Type B pancreatic cell (in vitro differentiated cells): ENCODE data around the gene DMRTA2. TPM values are rescaled to one million over a fixed set of nuclear protein-coding genes. Genes with fewer than 3 reads are reported as not detected.

ENCODE experiments used
- DNase-seq: peaks from one replicate; pipeline ENCODE4 v3.0.0; 2021; ENCODE audit warnings: mixed read lengths; ENCODE audit not compliant: unreplicated experiment; ENCODE audit errors: extremely low spot score
- H3K27ac Mint-ChIP-seq: 2 replicates; pipeline ENCODE4 v1.8.0; 2021; ENCODE audit warnings: mild to moderate bottlenecking, mixed read lengths
- H3K27me3 Mint-ChIP-seq: 2 replicates; pipeline ENCODE4 v1.8.0; 2021; ENCODE audit warnings: mixed read lengths
- H3K36me3 Mint-ChIP-seq: 2 replicates; pipeline ENCODE4 v1.8.0; 2021; ENCODE audit warnings: mixed read lengths
- H3K4me1 Mint-ChIP-seq: one replicate; pipeline ENCODE4 v1.8.0; 2021; ENCODE audit warnings: mixed read lengths; ENCODE audit not compliant: unreplicated experiment
- H3K4me3 Mint-ChIP-seq: 2 replicates; pipeline ENCODE4 v1.8.0; 2021; ENCODE audit warnings: mild to moderate bottlenecking, mixed read lengths
- H3K9me3 Mint-ChIP-seq: 2 replicates; pipeline ENCODE4 v1.8.0; 2021; ENCODE audit warnings: mixed read lengths
- CTCF ChIP-seq: fragments of 200-600 bp; sonication (generic); conservative IDR thresholded peaks from 2 replicates; pipeline ENCODE4 v1.5.0; 2021; ENCODE audit warnings: antibody characterized with exemption, mild to moderate bottlenecking
- total RNA-seq: library from RNA; stranded (reverse); gene quantifications from 2 replicates; pipeline ENCODE4 v1.2.1, GENCODE V29; 2021; ENCODE audit warnings: low replicate concordance

Gene DMRTA2
- total RNA-seq, 1 donor from 2014 or later = 0.48 TPM

- Mint-ChIP-seq H3K4me3 (peak overlapping the region; percentile 73), H3K27ac (no peak overlapping the region), H3K9me3 (no peaks in the 10 kb centered on the region), H3K36me3 (no peaks in the 10 kb centered on the region), H3K27me3 (peaks cover 88% of the 10 kb centered on the region), H3K4me1 (peaks cover 19% of the 10 kb centered on the region)
- TF ChIP-seq CTCF = no peak
- no peak for DNase-seq
These were observed 6.4 kb downstream of the DMRTA2 start for GRCh38 chr1:50416553-50417453.

GRCh38 chr1:50416150-50416527 lies 7.1 kb downstream of the DMRTA2 start:
- Mint-ChIP-seq H3K9me3 (no peaks in the 10 kb centered on the region), H3K27ac (no peak overlapping the region), H3K36me3 (no peaks in the 10 kb centered on the region), H3K4me1 (peaks cover 19% of the 10 kb centered on the region), H3K27me3 (peaks cover 89% of the 10 kb centered on the region), H3K4me3 (peak overlapping the region; percentile 73)
- DNase-seq = no peak
- TF ChIP-seq CTCF = no peak

- peaks cover 91% of the 10 kb centered on the region for H3K27me3 Mint-ChIP-seq
- no peak overlapping the region for H3K4me3 Mint-ChIP-seq
- no peaks in the 10 kb centered on the region for H3K36me3 Mint-ChIP-seq
- H3K9me3 Mint-ChIP-seq = no peaks in the 10 kb centered on the region
- TF ChIP-seq CTCF = peak; percentile 41
- peak; percentile 66 for DNase-seq
- no peak overlapping the region for H3K27ac Mint-ChIP-seq
- H3K4me1 Mint-ChIP-seq = peaks cover 19% of the 10 kb centered on the region
These were observed 7.8 kb downstream of the DMRTA2 start for GRCh38 chr1:50415235-50416149.

- peaks cover 12% of the 10 kb centered on the region for H3K4me1 Mint-ChIP-seq
- no peak for TF ChIP-seq CTCF
- peaks cover 91% of the 10 kb centered on the region for H3K27me3 Mint-ChIP-seq
- no peak overlapping the region for H3K4me3 Mint-ChIP-seq
- H3K9me3 Mint-ChIP-seq = no peaks in the 10 kb centered on the region
- H3K36me3 Mint-ChIP-seq = no peaks in the 10 kb centered on the region
- DNase-seq = no peak
- H3K27ac Mint-ChIP-seq = no peak overlapping the region
These were observed 8.4 kb downstream of the DMRTA2 start for GRCh38 chr1:50414853-50415234.

- no peak for TF ChIP-seq CTCF
- Mint-ChIP-seq H3K27me3 (peaks cover 94% of the 10 kb centered on the region), H3K9me3 (no peaks in the 10 kb centered on the region), H3K36me3 (no peaks in the 10 kb centered on the region), H3K4me1 (peaks cover 12% of the 10 kb centered on the region), H3K27ac (no peak overlapping the region), H3K4me3 (no peak overlapping the region)
- DNase-seq = no peak
These were observed 10.3 kb downstream of the DMRTA2 start for GRCh38 chr1:50412813-50413476.
